Neural cell (in vitro differentiated cells): ENCODE data around the gene SURF1. TPM values are rescaled to one million over a fixed set of nuclear protein-coding genes. Genes with fewer than 3 reads are reported as not detected.

Experiments
- H2AFZ ChIP-seq: fragments of 200-600, 300-800 bp; sonication (generic), shearing (Covaris generic); 2 replicates; pipeline ENCODE4 v1.6.0; 2014; ENCODE audit warnings: low read depth, mild to moderate bottlenecking, antibody characterized with exemption, low read length, moderate library complexity
- H3F3A ChIP-seq: fragments of 200-600 bp; shearing (Covaris generic); 2 replicates; pipeline ENCODE4 v1.6.1; 2016; ENCODE audit warnings: mild to moderate bottlenecking, moderate library complexity, mixed read lengths, antibody characterized with exemption, low read length; ENCODE audit not compliant: insufficient read depth, poor library complexity, severe bottlenecking
- H3K27ac ChIP-seq: fragments of 200-600, 300-800 bp; sonication (generic), shearing (Covaris generic); 2 replicates; pipeline ENCODE4 v1.5.1; 2014; ENCODE audit warnings: mild to moderate bottlenecking, low read length, moderate library complexity
- H3K27me3 ChIP-seq: fragments of 300-800, 200-600 bp; sonication (generic), shearing (Covaris generic); 2 replicates; pipeline ENCODE4 v1.6.0; 2014; ENCODE audit warnings: mild to moderate bottlenecking, low read depth, low read length, moderate library complexity; ENCODE audit not compliant: insufficient read depth
- H3K36me3 ChIP-seq: fragments of 300-800, 200-600 bp; sonication (generic), shearing (Covaris generic); 2 replicates; pipeline ENCODE4 v1.5.1; 2014; ENCODE audit warnings: mild to moderate bottlenecking, antibody characterized with exemption, low read length, moderate library complexity; ENCODE audit not compliant: insufficient read depth
- H3K4me2 ChIP-seq: fragments of 300-800, 200-600 bp; sonication (generic), shearing (Covaris generic); 2 replicates; pipeline ENCODE4 v1.6.0; 2014; ENCODE audit warnings: mild to moderate bottlenecking, low read length
- H3K4me3 ChIP-seq: fragments of 300-800, 200-600 bp; sonication (generic), shearing (Covaris generic); 2 replicates; pipeline ENCODE4 v1.5.1; 2014; ENCODE audit warnings: mild to moderate bottlenecking, low read length, moderate library complexity
- H3K79me2 ChIP-seq: fragments of 200-600 bp; shearing (Covaris generic); replicated peaks from 2 replicates; pipeline ENCODE4 v1.6.0; 2014; ENCODE audit warnings: mild to moderate bottlenecking, low read length, moderate library complexity; ENCODE audit not compliant: insufficient read depth
- H3K9ac ChIP-seq: fragments of 300-800, 200-600 bp; sonication (generic), shearing (Covaris generic); 2 replicates; pipeline ENCODE4 v1.6.1; 2016; ENCODE audit warnings: mild to moderate bottlenecking, low read length, mixed read lengths
- H3K9me2 ChIP-seq: fragments of 200-600 bp; shearing (Covaris generic); 2 replicates; pipeline ENCODE4 v1.6.1; 2016; ENCODE audit warnings: mild to moderate bottlenecking, low read length, mixed read lengths; ENCODE audit not compliant: insufficient read depth
- H3K9me3 ChIP-seq: fragments of 200-600, 300-800 bp; sonication (generic), shearing (Covaris generic); 2 replicates; pipeline ENCODE4 v1.6.1; 2016; ENCODE audit warnings: mild to moderate bottlenecking, mixed run types, low read length, moderate library complexity, mixed read lengths
- H4K20me1 ChIP-seq: fragments of 200-600 bp; shearing (Covaris generic); 2 replicates; pipeline ENCODE4 v1.6.1; 2016; ENCODE audit warnings: mild to moderate bottlenecking, mixed run types; ENCODE audit not compliant: insufficient read depth
- CTCF ChIP-seq: fragments of 450-650 bp; IDR thresholded peaks from 2 replicates; pipeline ENCODE4 v1.5.1; 2014; ENCODE audit warnings: antibody characterized with exemption, mild to moderate bottlenecking, moderate library complexity; ENCODE audit not compliant: poor library complexity, severe bottlenecking
- EP300 ChIP-seq: fragments of 450-650 bp; conservative IDR thresholded peaks from 2 replicates; pipeline ENCODE4 v1.6.1; 2014; ENCODE audit warnings: antibody characterized with exemption, mild to moderate bottlenecking, moderate library complexity; ENCODE audit not compliant: poor library complexity, severe bottlenecking
- EZH2 ChIP-seq: fragments of 200-600, 300-800 bp; shearing (Covaris generic), sonication (generic); IDR thresholded peaks from 2 replicates; pipeline ENCODE4 v1.6.1; 2014; ENCODE audit warnings: antibody characterized with exemption, low read length, borderline replicate concordance, mild to moderate bottlenecking; ENCODE audit not compliant: insufficient read depth, poor library complexity, severe bottlenecking
- MXI1 ChIP-seq: fragments of 450-650 bp; conservative IDR thresholded peaks from 2 replicates; pipeline ENCODE4 v1.6.1; 2014; ENCODE audit warnings: antibody characterized with exemption, mild to moderate bottlenecking; ENCODE audit not compliant: poor library complexity, severe bottlenecking
- POLR2AphosphoS5 ChIP-seq: IDR thresholded peaks from 2 replicates; pipeline ENCODE4 v1.6.1; 2012
- RAD21 ChIP-seq: fragments of 450-650 bp; conservative IDR thresholded peaks from 2 replicates; pipeline ENCODE4 v1.6.1; 2014; ENCODE audit warnings: antibody characterized with exemption, mild to moderate bottlenecking, moderate library complexity
- REST ChIP-seq: IDR thresholded peaks from 2 replicates; pipeline ENCODE4 v1.6.1; 2012; ENCODE audit warnings: borderline replicate concordance
- SMC3 ChIP-seq: fragments of 450-650 bp; conservative IDR thresholded peaks from 2 replicates; pipeline ENCODE4 v1.6.1; 2014; ENCODE audit warnings: antibody characterized with exemption, mild to moderate bottlenecking, moderate library complexity; ENCODE audit not compliant: poor library complexity
- TAF1 ChIP-seq: IDR thresholded peaks from 2 replicates; pipeline ENCODE4 v1.6.1; 2012; ENCODE audit warnings: low read depth
- polyA plus RNA-seq: library from polyadenylated mRNA; depleted of rRNA; stranded (reverse); fragments of >200 nt; gene quantifications from 2 replicates; pipeline ENCODE4 v1.2.3, GENCODE V29; 2014

The SURF1 gene
- polyA plus RNA-seq, 1 donor from 2014 or later, result 32.3 TPM

DNA sequence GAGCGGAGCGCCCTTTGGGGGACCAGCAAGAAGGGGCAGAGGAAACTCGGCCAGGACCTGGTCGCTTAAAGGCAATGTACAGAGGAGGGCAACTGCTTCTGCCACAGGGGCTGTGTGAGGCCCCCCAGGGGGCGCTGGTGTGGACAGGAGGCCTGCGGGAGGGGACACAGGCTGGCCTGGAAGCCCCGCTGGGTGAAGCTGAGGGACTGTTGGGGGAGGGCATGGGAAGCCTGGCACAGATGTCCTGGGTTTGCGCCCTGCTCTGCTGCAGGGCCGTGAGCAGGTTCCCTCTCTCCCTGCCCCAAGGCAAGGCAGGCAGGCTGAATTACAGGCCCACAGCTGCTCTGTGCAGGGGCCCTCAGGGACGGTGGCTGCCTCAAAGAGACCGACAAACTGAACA, 13.7 kb downstream of the SURF1 start:
- peaks cover 10% of the 10 kb centered on the region for H3K79me2 ChIP-seq
- no peak overlapping the region for H3K4me3 ChIP-seq
- H3K27me3 ChIP-seq, result no peaks in the 10 kb centered on the region
- H3K27ac ChIP-seq, result no peak overlapping the region
- H3K9me2 ChIP-seq, result no peaks in the 10 kb centered on the region
- H3K36me3 ChIP-seq, result no peaks in the 10 kb centered on the region
- no peaks in the 10 kb centered on the region for H3K9me3 ChIP-seq
- H4K20me1 ChIP-seq, result no peaks in the 10 kb centered on the region
- TF ChIP-seq POLR2AphosphoS5, result no peak
- TF ChIP-seq EZH2, result no peak
- TF ChIP-seq EP300, result no peak
- no peak for TF ChIP-seq RAD21
- TF ChIP-seq CTCF, result no peak
- TF ChIP-seq SMC3, result no peak
- no peak for TF ChIP-seq MXI1
- no peak for TF ChIP-seq TAF1
- no peak for TF ChIP-seq REST
- H3K9ac ChIP-seq, result no peak overlapping the region
- no peak overlapping the region for H3K4me2 ChIP-seq
- no peak overlapping the region for H2AFZ ChIP-seq
- H3F3A ChIP-seq, result no peaks in the 10 kb centered on the region

DNA sequence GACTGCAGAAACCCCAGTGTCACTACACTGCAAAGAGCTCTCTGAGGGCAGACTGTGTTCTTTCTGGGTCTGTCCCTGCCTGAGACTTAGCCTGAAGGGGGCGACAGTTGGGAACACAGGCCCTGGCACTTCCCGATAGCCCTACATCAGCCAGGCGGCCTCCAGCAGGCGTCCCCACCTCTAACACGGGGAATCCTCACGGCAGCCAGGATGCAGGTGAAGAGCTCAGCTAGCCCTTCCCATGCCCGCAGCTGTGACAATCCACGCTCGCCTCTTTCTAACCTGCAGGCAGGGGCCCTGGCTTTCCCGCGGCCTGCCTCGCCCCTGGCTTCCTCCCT, 14.2 kb downstream of the SURF1 start:
- Histone ChIP-seq H3K27ac (no peak overlapping the region), H3K4me3 (no peak overlapping the region), H2AFZ (no peak overlapping the region), H3K36me3 (no peaks in the 10 kb centered on the region), H3F3A (no peaks in the 10 kb centered on the region), H4K20me1 (no peaks in the 10 kb centered on the region), H3K79me2 (peaks cover 10% of the 10 kb centered on the region), H3K9me2 (no peaks in the 10 kb centered on the region), H3K9ac (no peak overlapping the region), H3K4me2 (no peak overlapping the region), H3K27me3 (no peaks in the 10 kb centered on the region), H3K9me3 (no peaks in the 10 kb centered on the region)
- TF ChIP-seq EP300 (no peak), EZH2 (no peak), MXI1 (no peak), TAF1 (no peak), SMC3 (no peak), REST (no peak), POLR2AphosphoS5 (no peak)
